Body of pancreas (tissue), 4 donors: ENCODE data around the gene TTI1.

Experiments
- POLR2A ChIP-seq, 3 donors: fragments of 450-650 bp; IDR thresholded peaks; one replicate each; pipeline ENCODE4 v1.6.1; 2016; ENCODE audit warnings: antibody characterized with exemption in 3 of 3, mild to moderate bottlenecking in 2 of 3
- TF ChIP-seq, protein P1 (sequence below), 7 experiments: fragments of 450-650 bp in 4 of 7; fragments of 200-600 bp in 3 of 7; sonication (generic) in 3 of 7; IDR thresholded peaks; one replicate each; pipeline ENCODE4 v1.5.1; 2016 to 2019; ENCODE audit warnings: antibody characterized with exemption in 7 of 7

DNA sequence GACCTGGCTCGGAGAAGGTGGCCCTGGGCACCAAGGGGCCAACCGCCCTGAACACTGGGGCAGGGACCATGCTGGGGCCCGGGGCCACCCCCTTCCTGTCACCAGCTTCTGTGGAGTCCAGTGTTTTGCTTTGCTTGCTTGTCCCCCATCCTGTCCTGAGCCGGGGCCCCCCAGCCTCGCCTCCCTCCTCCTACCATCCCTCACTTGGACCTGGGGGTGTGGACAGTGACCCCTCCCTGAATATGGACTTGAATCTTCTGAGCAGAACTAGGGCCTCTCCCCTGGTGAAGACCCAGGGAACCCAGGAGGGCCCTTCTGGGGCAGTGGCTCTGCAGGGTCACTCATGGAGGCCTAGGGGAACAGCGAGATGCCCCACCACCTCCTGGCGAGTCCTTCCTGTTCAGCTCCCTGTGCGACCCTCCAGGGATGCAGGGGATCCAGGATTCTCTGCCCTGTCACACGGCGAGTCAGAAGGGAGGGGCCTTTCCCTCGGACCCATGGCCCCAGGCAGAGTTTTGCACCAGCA, 88.7 kb downstream of the TTI1 start:
- no peak for TF ChIP-seq POLR2A (IDR thresholded peaks at IDR 0.05)
- TF ChIP-seq, protein P1, sequence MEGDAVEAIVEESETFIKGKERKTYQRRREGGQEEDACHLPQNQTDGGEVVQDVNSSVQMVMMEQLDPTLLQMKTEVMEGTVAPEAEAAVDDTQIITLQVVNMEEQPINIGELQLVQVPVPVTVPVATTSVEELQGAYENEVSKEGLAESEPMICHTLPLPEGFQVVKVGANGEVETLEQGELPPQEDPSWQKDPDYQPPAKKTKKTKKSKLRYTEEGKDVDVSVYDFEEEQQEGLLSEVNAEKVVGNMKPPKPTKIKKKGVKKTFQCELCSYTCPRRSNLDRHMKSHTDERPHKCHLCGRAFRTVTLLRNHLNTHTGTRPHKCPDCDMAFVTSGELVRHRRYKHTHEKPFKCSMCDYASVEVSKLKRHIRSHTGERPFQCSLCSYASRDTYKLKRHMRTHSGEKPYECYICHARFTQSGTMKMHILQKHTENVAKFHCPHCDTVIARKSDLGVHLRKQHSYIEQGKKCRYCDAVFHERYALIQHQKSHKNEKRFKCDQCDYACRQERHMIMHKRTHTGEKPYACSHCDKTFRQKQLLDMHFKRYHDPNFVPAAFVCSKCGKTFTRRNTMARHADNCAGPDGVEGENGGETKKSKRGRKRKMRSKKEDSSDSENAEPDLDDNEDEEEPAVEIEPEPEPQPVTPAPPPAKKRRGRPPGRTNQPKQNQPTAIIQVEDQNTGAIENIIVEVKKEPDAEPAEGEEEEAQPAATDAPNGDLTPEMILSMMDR (IDR thresholded peaks at IDR 0.05), result no peak
